ENCODE results near the gene DBH.

DNA sequence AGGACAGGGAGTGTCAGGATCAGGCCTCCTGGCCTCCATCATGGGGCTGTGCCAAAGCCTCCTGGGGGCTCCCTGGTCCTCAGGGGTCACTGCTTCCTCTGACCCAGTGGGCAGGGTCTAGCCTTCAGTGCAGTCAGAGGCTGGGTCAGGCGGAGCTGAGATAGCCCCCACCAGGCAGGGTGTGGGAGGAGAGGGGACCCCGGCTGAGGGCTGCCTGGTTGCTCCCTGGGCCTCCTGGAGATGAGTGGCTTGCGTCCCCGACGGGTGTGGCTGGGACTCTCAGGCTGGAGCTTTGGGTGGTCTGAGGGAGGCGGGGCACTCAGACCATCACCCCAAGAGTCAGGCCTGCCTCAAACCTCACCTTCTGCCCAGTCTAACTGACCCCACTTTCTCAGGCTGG lies 48.7 kb upstream of the DBH start:
- TF ChIP-seq, protein P1, sequence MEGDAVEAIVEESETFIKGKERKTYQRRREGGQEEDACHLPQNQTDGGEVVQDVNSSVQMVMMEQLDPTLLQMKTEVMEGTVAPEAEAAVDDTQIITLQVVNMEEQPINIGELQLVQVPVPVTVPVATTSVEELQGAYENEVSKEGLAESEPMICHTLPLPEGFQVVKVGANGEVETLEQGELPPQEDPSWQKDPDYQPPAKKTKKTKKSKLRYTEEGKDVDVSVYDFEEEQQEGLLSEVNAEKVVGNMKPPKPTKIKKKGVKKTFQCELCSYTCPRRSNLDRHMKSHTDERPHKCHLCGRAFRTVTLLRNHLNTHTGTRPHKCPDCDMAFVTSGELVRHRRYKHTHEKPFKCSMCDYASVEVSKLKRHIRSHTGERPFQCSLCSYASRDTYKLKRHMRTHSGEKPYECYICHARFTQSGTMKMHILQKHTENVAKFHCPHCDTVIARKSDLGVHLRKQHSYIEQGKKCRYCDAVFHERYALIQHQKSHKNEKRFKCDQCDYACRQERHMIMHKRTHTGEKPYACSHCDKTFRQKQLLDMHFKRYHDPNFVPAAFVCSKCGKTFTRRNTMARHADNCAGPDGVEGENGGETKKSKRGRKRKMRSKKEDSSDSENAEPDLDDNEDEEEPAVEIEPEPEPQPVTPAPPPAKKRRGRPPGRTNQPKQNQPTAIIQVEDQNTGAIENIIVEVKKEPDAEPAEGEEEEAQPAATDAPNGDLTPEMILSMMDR (IDR thresholded peaks at IDR 0.05; ENCODE audit: low read depth, low read length), result no peak
- TF ChIP-seq EZH2phosphoT487 (IDR thresholded peaks at IDR 0.05; ENCODE audit: low read depth), result no peak
